HG03108 (cell line): Measurements from ENCODE around the gene PLEKHA6.

Source experiments
- ATAC-seq: cut with Tn5 transposase; IDR thresholded peaks from one replicate; pipeline ENCODE4 v1.9.1; 2021; ENCODE audit warnings: moderate library complexity; ENCODE audit not compliant: unreplicated experiment

Gene PLEKHA6

GRCh38 chr1:204383163-204383904 lies 23.6 kb upstream of the PLEKHA6 start:
- no peak for ATAC-seq

- no peak for ATAC-seq
Observed at GRCh38 chr1:204382714-204383083, 23.0 kb upstream of the PLEKHA6 start.

GRCh38 chr1:204380293-204380831 lies 20.6 kb upstream of the PLEKHA6 start:
- ATAC-seq = no peak

GRCh38 chr1:204377800-204378668 lies 18.3 kb upstream of the PLEKHA6 start:
- no peak for ATAC-seq

GRCh38 chr1:204376919-204377799 lies 17.4 kb upstream of the PLEKHA6 start:
- ATAC-seq = no peak

GRCh38 chr1:204376465-204376864 lies 16.7 kb upstream of the PLEKHA6 start:
- ATAC-seq = no peak

- no peak for ATAC-seq
Observed at GRCh38 chr1:204373911-204374310, 14.2 kb upstream of the PLEKHA6 start.

- no peak for ATAC-seq
Observed at GRCh38 chr1:204370176-204370575, 10.4 kb upstream of the PLEKHA6 start.

- no peak for ATAC-seq
Observed at GRCh38 chr1:204368996-204369726, 9.4 kb upstream of the PLEKHA6 start.

- ATAC-seq = no peak
Observed at GRCh38 chr1:204367956-204368355, 8.2 kb upstream of the PLEKHA6 start.

- ATAC-seq = no peak
Observed at GRCh38 chr1:204367193-204367858, 7.6 kb upstream of the PLEKHA6 start.

- no peak for ATAC-seq
Observed at GRCh38 chr1:204366759-204367158, 7.0 kb upstream of the PLEKHA6 start.

GRCh38 chr1:204363335-204364114 lies 3.8 kb upstream of the PLEKHA6 start:
- peak; percentile 52 for ATAC-seq

GRCh38 chr1:204362984-204363334 lies 3.2 kb upstream of the PLEKHA6 start:
- no peak for ATAC-seq

GRCh38 chr1:204361781-204362180 lies 2.1 kb upstream of the PLEKHA6 start:
- no peak for ATAC-seq

GRCh38 chr1:204361341-204361771 lies 1.6 kb upstream of the PLEKHA6 start:
- no peak for ATAC-seq

- no peak for ATAC-seq
Observed at GRCh38 chr1:204360314-204360713, 585 bp upstream of the PLEKHA6 start.

GRCh38 chr1:204359131-204359473 lies 627 bp downstream of the PLEKHA6 start:
- no peak for ATAC-seq

GRCh38 chr1:204358605-204359004 lies 1.1 kb downstream of the PLEKHA6 start:
- ATAC-seq = no peak
